Fibroblast of mammary gland (primary cell): ENCODE results near the gene TMSB15C.
"Not testable (repeated sequence)": the region's sequence is repeated elsewhere in the genome, so short reads cannot be mapped to it uniquely, and the experiment has no call there.

Experiments
- DNase-seq: peaks from one replicate; pipeline ENCODE4 v3.0.0-alpha.2; 2010; ENCODE audit warnings: low read depth
- H3K4me3 ChIP-seq: 2 replicates; pipeline ENCODE4 v1.5.1; 2011; ENCODE audit warnings: low read depth, mild to moderate bottlenecking, low read length, moderate library complexity; ENCODE audit not compliant: control insufficient read depth
- CTCF ChIP-seq: conservative IDR thresholded peaks from 2 replicates; pipeline ENCODE4 v1.5.1; 2011; ENCODE audit warnings: low read depth, low read length, inconsistent platforms; ENCODE audit not compliant: control insufficient read depth, insufficient read depth

The TMSB15C gene

DNA sequence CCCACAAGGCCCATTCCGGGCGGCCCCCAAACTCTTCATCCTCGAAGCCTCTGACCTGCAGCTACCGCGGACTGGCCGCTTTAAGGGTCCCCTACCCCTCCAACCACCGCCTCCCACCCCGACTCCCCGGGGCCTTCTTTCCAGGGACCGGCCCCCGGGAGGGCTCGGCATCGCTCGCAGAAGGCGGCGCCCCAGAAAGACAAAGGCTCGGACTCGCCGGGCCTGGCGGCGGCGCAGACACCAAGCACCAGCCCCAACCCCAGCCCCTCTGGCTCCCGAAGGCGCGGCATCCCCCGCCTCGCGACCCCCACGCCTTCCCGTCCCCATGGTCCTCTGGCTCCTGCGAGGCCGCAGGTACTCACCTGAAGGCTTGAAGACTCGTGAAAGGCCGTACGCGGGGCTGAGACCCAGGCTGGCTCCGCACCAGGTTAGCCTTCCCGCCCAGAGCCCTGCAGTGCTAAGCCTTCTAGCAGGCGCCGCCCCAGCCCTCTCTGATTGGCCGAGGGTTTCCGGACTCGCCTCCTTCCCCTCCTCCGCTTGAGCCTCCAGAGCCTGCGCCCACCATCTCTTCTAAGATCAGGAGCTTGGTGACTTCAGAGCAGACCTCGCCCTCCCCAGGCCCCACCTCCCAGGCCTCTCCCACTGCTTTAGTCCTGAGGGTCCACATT, at the start of gene TMSB15C:
TMSB15C (minus strand) TSS at position 459 of the 668 bp plus-strand sequence.
- DNase-seq, H3K4me3 ChIP-seq: not testable (repeated sequence)

DNA sequence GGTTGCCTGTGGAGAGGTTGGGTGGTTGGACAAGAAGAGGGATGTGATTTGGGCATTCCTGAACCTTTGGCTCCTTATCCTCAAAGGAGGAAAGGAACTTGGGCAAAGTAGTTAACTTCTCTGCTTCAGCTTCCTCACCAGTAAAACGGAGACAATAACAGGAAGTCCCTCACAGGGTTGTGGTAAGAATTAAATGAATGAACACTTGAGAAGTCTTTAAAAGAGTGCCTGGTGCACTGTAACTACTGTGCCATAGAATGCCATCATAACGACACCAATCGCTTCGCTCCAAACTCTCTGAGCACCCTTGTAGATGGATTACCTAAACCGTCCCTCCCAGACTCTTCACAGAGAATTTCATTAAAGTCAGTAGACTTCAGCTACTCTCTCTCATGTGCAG, 46.8 kb upstream of the TMSB15C start:
- TF ChIP-seq CTCF: no peak
- no peak overlapping the region for H3K4me3 ChIP-seq
- DNase-seq: no peak

- no peak for TF ChIP-seq CTCF
- DNase-seq: no peak
- H3K4me3 ChIP-seq: no peak overlapping the region
Observed at GRCh38 chrX:104118765-104119164, 42.7 kb upstream of the TMSB15C start.

GRCh38 chrX:104117759-104118158, 41.7 kb upstream of the TMSB15C start:
- H3K4me3 ChIP-seq: no peak overlapping the region
- no peak for DNase-seq
- no peak for TF ChIP-seq CTCF

- DNase-seq: peak; percentile 38
- H3K4me3 ChIP-seq: peak overlapping the region; percentile 49
- peak; percentile 31 for TF ChIP-seq CTCF
Observed at GRCh38 chrX:104113222-104113965, 37.4 kb upstream of the TMSB15C start.

DNA sequence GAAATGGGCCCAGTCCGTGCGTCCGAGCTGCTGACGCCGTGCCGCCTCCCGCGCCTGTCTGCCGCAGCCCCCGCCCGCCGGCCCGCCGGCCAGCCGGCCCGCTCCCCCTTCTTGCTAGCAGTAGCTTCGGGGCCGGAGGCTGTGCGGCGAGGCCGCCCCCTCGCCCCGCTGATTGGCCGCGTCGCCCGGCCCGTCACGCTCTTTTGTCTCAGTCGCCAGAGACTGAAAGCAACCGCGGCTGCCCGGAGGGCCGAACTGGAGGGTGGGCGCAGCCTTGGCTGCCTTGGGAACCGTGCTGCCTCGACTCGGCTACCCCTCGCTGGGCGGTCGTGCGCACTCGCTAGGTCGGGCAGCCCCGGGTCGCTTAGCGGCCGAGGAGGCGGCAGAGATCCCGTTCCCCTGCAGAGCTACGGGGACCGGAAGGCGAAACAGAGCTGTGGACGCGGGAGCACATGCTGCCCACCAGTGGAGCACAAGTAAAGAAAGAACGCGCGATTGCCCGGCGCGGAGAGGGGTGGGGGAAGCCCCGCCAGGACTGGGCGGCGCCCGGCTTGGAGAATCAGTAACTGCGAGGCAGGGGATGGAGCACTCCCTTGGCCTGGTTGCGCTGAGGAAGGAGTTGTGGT, 36.4 kb upstream of the TMSB15C start, which contains the start of gene ZCCHC18:
ZCCHC18 (plus strand) TSS at position 198 of the 626 bp plus-strand sequence. CDS start 1,589 bp downstream, outside the sequence.
- no peak for TF ChIP-seq CTCF
- H3K4me3 ChIP-seq: peak within 1 kb of the TSS; percentile 49
- DNase-seq: peak; percentile 20

GRCh38 chrX:104110491-104111240, 34.6 kb upstream of the TMSB15C start:
- not testable (repeated sequence) for H3K4me3 ChIP-seq, DNase-seq
